Posterior vena cava (tissue), 2 donors: ENCODE measurements around the gene RNASE1. TPM values are rescaled to one million over a fixed set of nuclear protein-coding genes. Genes with fewer than 3 reads are reported as not detected.
"Not testable (repeated sequence)": the region's sequence is repeated elsewhere in the genome, so short reads cannot be mapped to it uniquely, and the experiment has no call there.

Experiments used
- DNase-seq: peaks from one replicate; pipeline ENCODE4 v3.0.0-alpha.2; 2020; ENCODE audit warnings: low spot score
- intact Hi-C, 2 donors: fragments of 100-400 bp; cut with DNase I; formaldehyde crosslinking; loops; one replicate each; pipeline versions ENCODE4 v1.14.1 to v1.14.2; 2022 to 2023
- total RNA-seq, 2 donors: library from RNA; stranded (reverse); fragmentation: NEBNext Ultra II Directional; extraction: Animal tissue kit (Norgen Biotek cat#: 25700); gene quantifications; one replicate each; pipeline ENCODE4 v1.2.1, GENCODE V29; 2021
- donor health status: DM: yes; HTN: yes; CAD: no.
- donor health status: DM: yes; HTN: yes; CAD: no.

The RNASE1 gene
- total RNA-seq, 2 donors from 2014 or later, result 222 to 363 TPM

- no peak for DNase-seq
- intact Hi-C loops, result no loop called here
Observed at GRCh38 chr14:20787025-20787424, 15.6 kb downstream of the RNASE1 start.

- DNase-seq, result no peak
- intact Hi-C loops, result no loop called here
Observed at GRCh38 chr14:20782280-20782890, 20.3 kb downstream of the RNASE1 start.

- intact Hi-C loops, result no loop called here
- DNase-seq, result no peak
Observed at GRCh38 chr14:20781803-20782202, 20.8 kb downstream of the RNASE1 start.

GRCh38 chr14:20775901-20776300 is 26.7 kb downstream of the RNASE1 start:
- DNase-seq, result no peak
- intact Hi-C loops, result no loop called here

GRCh38 chr14:20775043-20775442 is 27.6 kb downstream of the RNASE1 start:
- intact Hi-C loops, result no loop called here
- no peak for DNase-seq

GRCh38 chr14:20774258-20774824 is 28.3 kb downstream of the RNASE1 start:
- no peak for DNase-seq
- intact Hi-C loops, result no loop called here

- DNase-seq, result no peak
- intact Hi-C loops, result no loop called here
Observed at GRCh38 chr14:20772650-20773049, 30.0 kb downstream of the RNASE1 start.

GRCh38 chr14:20769421-20769820 is 33.2 kb downstream of the RNASE1 start:
- intact Hi-C loops, result no loop called here
- DNase-seq, result no peak

- intact Hi-C loops, result no loop called here
- DNase-seq, result no peak
Observed at GRCh38 chr14:20768593-20768892, 34.1 kb downstream of the RNASE1 start.

- intact Hi-C loops, result no loop called here
- DNase-seq, result no peak
Observed at GRCh38 chr14:20760950-20761349, 41.7 kb downstream of the RNASE1 start.

GRCh38 chr14:20759465-20759864 is 43.2 kb downstream of the RNASE1 start:
- intact Hi-C loops, DNase-seq: not testable (repeated sequence)

- no peak for DNase-seq
- intact Hi-C loops, result no loop called here
Observed at GRCh38 chr14:20757965-20758364, 44.7 kb downstream of the RNASE1 start.

- DNase-seq, result no peak
- intact Hi-C loops, result no loop called here
Observed at GRCh38 chr14:20755037-20755436, 47.6 kb downstream of the RNASE1 start.

GRCh38 chr14:20754308-20754707 is 48.3 kb downstream of the RNASE1 start:
- no peak for DNase-seq
- intact Hi-C loops, result no loop called here

GRCh38 chr14:20751963-20752562 is 50.6 kb downstream of the RNASE1 start:
- no peak for DNase-seq
- intact Hi-C loops, result no loop called here

Other genes with a start within 250 kb of the RNASE1 start
- not detected for gene RNASE9, start 241.8 kb downstream of the RNASE1 start, total RNA-seq
- not detected for gene RNASE11, start 214.8 kb downstream of the RNASE1 start, total RNA-seq
- gene RNASE12, start 211.5 kb downstream of the RNASE1 start, total RNA-seq, result not detected
- not detected for gene OR6S1, start 161.2 kb downstream of the RNASE1 start, total RNA-seq
- 10 to 100 TPM; 42.3 to 44.3 TPM for gene RNASE4, start 118.3 kb downstream of the RNASE1 start, total RNA-seq
- gene ANG, start 114.1 kb downstream of the RNASE1 start, total RNA-seq, result 10 to 100 TPM; 11.5 to 18.0 TPM
- gene EDDM3A, start 57.0 kb downstream of the RNASE1 start, total RNA-seq, result not detected
- gene EDDM3B, start 34.4 kb downstream of the RNASE1 start, total RNA-seq, result not detected
- gene RNASE6, start 21.6 kb downstream of the RNASE1 start, total RNA-seq, result 10 to 100 TPM in 1 of 2 donors, 1 to 10 TPM in 1; 7.0 to 16.3 TPM
- under 1 TPM; 0.48 to 0.60 TPM for gene RNASE3, start 88.5 kb upstream of the RNASE1 start, total RNA-seq
- gene RNASE2, start 152.6 kb upstream of the RNASE1 start, total RNA-seq, result 1 to 10 TPM; 3.7 to 9.7 TPM
- gene METTL17, start 187.1 kb upstream of the RNASE1 start, total RNA-seq, result 10 to 100 TPM; 30.1 to 33.5 TPM
- gene SLC39A2, start 196.4 kb upstream of the RNASE1 start, total RNA-seq, result 1 to 10 TPM in 1 of 2 donors, under 1 TPM in 1; 0.24 to 1.1 TPM
- 10 to 100 TPM; 78.0 to 80.7 TPM for gene NDRG2, start 222.2 kb upstream of the RNASE1 start, total RNA-seq
- gene TPPP2, start 227.4 kb upstream of the RNASE1 start, total RNA-seq, result not detected
- not detected for gene RNASE13, start 232.0 kb upstream of the RNASE1 start, total RNA-seq
- not detected for gene RNASE7, start 239.5 kb upstream of the RNASE1 start, total RNA-seq